Fibroblast of the conjunctiva (primary cell): Measurements from ENCODE around the gene CHRNB1.
A peak's percentile ranks its signal among the peaks of the same experiment; 100 is the strongest.

Experiments
- DNase-seq: peaks from one replicate; pipeline ENCODE4 v3.0.0-alpha.2; 2010; ENCODE audit warnings: low read depth

CHRNB1 gene

DNA sequence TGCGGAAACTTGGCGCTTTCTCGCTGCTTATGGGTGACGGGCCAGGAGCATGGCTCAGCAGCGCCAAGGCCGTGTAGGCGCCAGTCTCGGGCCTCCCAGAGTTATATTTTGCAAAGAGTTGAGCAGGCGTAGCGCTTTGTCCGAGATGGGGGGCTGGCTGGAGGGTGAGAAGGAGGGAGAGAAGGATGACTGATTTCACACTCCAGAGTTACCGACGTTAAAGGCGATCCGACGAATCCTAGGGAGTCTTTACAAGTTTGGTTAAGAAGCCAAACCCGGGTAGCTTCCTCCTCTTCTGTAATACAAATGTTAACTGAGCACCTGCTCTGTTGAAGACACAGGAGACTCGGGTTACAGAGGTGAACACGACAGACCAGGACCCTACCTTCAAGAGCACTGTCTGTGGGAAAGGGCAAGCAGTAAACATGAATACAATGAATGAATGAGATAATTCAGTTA lies 40.1 kb downstream of the CHRNB1 start:
- DNase-seq, result no peak

DNA sequence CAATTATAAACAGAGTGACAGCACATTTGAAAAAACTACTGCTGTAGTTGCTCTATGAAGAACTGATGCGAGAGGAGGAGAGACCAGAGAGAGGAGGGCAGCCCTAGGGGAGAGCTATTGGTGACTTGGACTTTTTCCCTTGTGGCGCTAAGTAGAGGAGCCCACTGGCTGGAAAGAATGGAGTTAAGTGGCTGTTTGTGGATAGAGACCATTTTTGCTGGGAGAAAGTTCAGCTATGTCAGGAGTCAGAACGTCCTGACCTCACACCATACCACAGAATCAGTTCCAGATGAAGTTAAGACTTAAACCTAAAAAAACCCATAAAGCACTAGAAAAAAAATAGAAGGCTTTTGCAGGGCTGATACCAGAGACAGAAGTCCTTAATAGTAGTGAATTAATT lies 41.3 kb downstream of the CHRNB1 start:
- DNase-seq, result peak; percentile 56

DNA sequence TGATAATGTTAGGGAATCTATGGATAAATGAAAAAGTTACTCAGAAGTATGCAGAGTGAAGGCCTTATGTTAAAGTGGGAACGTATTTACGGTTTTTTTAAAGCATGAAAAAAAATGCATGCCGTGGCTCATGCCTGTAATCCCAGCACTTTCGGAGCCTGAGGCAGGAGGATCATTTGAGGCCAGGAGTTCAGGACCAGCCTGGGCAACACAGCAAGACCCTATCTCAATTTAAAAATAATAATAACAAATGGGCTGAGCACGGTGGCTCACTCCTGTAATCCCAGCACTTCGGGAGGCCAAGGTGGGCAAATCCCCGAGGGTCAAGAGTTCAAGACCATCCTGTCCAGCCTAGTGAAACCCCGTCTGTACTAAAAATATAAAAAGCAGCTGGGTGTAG lies 45.3 kb downstream of the CHRNB1 start:
- DNase-seq, result no peak

DNA sequence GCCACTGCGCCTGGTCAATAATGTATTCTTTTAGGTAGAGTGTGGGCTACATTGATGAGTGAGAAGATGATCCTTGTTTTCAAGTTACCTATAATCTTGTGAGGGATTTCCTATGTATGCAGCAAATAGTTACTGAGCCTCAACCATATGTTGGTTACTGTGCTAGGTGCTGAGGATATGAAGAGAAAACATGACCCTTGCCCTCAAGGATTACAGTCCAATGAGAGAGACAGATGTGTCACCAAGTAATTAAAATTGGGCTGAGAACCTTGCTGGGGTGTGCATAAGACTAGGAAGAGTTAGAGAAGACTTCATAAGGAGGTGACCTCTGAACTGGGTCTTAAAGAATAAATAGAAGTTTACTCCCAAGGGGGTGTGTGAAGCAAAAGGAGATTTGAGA lies 46.7 kb downstream of the CHRNB1 start:
- DNase-seq, result no peak

DNA sequence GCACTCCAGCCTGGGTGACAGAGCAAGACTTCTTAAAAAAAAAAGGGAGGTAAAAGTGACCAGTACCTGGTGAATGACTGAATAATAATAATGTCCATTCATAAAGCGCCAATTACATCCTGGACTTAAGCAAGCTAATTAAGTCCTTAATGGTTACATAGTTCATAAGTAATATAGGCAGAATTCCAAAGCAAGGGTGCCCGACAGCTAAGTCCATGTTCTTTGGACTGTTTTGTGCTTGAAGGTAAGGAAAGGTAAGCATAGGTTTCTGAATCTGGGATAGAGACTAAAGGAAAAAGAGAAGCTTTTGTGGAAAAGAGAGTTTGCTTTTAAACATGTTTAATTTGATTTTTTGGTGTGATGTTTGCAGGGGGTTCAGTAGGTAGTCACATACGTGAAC lies 49.1 kb downstream of the CHRNB1 start:
- no peak for DNase-seq

DNA sequence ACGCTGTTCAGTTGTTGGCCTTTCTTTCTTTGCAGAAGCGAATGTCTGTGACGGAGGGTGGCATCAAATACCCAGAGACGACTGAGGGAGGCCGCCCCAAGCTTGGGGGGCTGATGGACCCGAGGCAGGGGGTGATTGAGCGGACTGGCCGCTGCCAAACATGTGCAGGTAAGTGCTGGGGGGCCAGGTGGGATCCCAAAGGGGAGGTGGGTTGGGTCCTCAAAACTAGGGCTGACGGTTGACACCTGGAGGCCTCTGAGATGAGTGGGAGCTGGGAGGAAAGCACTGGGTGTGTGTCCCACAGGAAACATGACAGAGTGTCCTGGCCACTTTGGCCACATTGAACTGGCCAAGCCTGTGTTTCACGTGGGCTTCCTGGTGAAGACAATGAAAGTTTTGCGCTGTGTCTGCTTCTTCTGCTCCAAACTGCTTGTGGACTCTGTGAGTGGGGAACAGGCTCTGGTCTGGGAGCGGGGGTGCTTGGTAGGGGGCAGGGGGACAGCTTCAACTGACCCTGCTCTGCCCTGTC lies 51.1 kb downstream of the CHRNB1 start:
- no peak for DNase-seq

DNA sequence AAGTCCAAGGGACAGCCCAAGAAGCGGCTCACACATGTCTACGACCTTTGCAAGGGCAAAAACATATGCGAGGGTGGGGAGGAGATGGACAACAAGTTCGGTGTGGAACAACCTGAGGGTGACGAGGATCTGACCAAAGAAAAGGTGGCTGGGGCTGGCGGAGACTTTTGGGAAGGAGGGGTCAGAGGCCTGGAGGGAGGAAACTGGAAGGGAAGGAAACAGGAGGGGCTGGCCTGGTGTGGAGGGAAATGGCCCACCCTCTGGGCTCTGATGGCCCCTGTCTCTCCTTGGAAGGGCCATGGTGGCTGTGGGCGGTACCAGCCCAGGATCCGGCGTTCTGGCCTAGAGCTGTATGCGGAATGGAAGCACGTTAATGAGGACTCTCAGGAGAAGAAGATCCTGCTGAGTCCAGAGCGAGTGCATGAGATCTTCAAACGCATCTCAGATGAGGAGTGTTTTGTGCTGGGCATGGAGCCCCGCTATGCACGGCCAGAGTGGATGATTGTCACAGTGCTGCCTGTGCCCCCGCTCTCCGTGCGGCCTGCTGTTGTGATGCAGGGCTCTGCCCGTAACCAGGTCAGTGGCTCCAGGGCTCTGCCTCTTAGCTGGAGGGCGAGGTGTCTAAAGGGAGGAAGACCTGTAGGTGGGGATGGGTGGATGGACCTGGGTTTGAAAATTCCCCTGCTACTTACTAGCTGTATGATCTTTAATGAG lies 51.8 kb downstream of the CHRNB1 start:
- no peak for DNase-seq

DNA sequence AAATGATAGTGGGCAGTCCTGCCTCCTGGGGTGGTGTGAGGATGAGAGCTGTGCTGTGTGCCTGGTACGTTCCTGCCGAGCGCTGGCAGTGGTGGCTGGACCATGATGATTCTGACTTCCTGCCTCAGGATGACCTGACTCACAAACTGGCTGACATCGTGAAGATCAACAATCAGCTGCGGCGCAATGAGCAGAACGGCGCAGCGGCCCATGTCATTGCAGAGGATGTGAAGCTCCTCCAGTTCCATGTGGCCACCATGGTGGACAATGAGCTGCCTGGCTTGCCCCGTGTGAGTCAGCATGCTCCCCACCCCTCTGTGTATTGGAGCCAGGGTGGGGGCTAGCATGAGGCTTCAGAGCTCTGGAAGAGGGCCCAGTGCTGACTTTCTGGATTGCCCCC lies 52.4 kb downstream of the CHRNB1 start:
- no peak for DNase-seq

DNA sequence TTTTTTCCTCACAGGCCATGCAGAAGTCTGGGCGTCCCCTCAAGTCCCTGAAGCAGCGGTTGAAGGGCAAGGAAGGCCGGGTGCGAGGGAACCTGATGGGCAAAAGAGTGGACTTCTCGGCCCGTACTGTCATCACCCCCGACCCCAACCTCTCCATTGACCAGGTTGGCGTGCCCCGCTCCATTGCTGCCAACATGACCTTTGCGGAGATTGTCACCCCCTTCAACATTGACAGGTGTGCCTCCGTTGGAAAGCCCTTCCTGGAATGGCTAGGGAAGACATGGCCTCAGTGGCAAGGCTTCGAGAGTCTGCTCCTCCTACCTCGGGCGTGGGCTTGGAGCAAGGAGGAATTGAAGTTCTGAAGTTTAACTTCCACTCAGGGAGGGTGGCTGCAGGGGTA lies 52.8 kb downstream of the CHRNB1 start:
- no peak for DNase-seq

DNA sequence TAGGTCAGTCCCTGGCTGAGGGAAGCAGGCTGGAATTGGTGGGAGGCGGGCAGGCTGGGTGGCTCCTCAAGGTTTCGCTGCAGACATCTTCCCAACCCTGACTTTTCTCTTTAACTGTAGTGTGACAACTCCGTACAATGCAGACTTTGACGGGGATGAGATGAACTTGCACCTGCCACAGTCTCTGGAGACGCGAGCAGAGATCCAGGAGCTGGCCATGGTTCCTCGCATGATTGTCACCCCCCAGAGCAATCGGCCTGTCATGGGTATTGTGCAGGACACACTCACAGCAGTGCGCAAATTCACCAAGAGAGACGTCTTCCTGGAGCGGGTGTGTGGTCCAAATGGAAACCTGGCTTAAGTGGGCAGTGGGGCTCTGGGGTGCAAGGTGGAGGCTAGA lies 54.3 kb downstream of the CHRNB1 start:
- no peak for DNase-seq

DNA sequence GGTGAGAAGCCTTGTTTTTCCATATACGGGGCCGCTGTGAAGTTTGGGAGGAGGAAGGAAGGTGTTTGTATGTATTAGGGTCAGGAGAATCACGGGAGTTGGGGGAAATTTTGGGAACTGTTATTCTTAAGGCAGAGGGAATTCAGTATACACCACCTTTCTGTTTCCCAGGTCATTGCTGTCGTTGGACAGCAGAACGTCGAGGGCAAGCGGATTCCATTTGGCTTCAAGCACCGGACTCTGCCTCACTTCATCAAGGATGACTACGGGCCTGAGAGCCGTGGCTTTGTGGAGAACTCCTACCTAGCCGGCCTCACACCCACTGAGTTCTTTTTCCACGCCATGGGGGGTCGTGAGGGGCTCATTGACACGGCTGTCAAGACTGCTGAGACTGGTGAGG lies 56.9 kb downstream of the CHRNB1 start:
- DNase-seq, result no peak

DNA sequence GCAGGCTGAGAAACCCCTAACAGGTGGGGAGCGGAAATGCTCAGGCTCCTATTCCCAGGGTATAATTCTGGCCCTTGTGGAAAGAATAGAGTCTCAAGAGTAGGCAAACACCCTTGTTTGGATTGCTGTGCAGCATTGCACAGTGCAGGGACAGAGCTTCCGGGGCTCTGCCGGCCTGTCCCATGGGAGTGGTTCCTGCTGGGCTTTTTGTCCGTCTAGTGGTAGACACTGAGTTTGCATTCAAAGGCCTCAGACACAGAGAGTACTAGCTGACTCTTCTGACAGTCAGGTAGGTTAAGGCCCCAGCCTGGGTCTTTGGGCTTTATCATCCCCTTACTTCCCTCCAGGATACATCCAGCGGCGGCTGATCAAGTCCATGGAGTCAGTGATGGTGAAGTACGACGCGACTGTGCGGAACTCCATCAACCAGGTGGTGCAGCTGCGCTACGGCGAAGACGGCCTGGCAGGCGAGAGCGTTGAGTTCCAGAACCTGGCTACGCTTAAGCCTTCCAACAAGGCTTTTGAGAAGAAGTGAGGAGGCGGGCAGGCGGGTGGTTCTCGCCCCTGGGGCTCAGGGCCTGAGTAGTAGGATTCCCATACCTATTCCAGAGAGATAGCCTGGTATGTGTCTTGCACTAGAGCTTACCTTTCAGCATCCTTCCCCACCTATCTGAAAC lies 57.4 kb downstream of the CHRNB1 start:
- no peak for DNase-seq

DNA sequence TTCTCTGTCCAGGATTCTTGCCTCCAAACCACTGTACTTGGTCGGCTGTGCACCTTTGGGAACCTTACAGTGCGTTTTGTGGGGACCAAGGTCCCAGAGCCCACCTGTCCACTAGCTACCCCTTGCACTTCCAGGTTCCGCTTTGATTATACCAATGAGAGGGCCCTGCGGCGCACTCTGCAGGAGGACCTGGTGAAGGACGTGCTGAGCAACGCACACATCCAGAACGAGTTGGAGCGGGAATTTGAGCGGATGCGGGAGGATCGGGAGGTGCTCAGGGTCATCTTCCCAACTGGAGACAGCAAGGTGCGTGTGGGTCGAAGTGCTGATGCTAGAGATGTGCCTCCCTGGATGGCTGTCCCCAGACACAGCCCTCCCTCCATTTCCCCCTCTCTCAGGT lies 58.1 kb downstream of the CHRNB1 start:
- no peak for DNase-seq

DNA sequence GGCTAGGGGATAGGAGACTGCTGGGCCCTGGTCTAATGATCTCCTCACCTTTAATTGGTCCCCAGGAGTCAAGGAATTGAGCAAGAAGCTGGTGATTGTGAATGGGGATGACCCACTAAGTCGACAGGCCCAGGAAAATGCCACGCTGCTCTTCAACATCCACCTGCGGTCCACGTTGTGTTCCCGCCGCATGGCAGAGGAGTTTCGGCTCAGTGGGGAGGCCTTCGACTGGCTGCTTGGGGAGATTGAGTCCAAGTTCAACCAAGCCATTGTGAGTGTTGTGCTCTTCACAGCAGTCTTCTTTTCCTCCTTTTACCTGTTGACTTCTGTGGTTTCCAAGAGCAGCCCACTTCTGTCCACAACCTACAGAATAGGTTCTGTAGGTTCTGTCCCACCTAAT lies 58.7 kb downstream of the CHRNB1 start:
- DNase-seq, result no peak
